AG04449 (cell line): ENCODE measurements around the gene RYR2.

Experiments used
- CTCF ChIA-PET: fragments of 350-600 bp; formaldehyde crosslinking; extraction: SDS; loops from one replicate; lab custom pipeline; 2021; ENCODE audit warnings: antibody characterized with exemption; lab: Yijun Ruan, JAX
- POLR2A ChIA-PET: fragments of 400-600, 350-600 bp; formaldehyde crosslinking; extraction: SDS; loops from one replicate; lab custom pipeline; 2020; ENCODE audit warnings: antibody characterized with exemption, inconsistent platforms; lab: Yijun Ruan, JAX
- DNase-seq: peaks from one replicate; pipeline ENCODE4 v3.0.0-alpha.2; 2010; ENCODE audit warnings: low read depth, low spot score
- H3K4me3 ChIP-seq: 2 replicates; pipeline ENCODE4 v1.5.1; 2011; ENCODE audit warnings: low read depth, mild to moderate bottlenecking, control low read depth, low read length
- CTCF ChIP-seq: IDR thresholded peaks from one replicate; pipeline ENCODE4 v1.5.1; 2011; ENCODE audit warnings: mild to moderate bottlenecking, moderate library complexity, low read length, control low read depth, inconsistent platforms; ENCODE audit not compliant: insufficient read depth; ENCODE audit errors: missing control alignments

Gene RYR2

GRCh38 chr1:237873487-237874211, 831.7 kb downstream of the RYR2 start:
- CTCF ChIA-PET, result no interaction called here
- POLR2A ChIA-PET, result no interaction called here
- no peak for TF ChIP-seq CTCF
- no peak overlapping the region for H3K4me3 ChIP-seq
- no peak for DNase-seq

- TF ChIP-seq CTCF, result no peak
- no peak for DNase-seq
- POLR2A ChIA-PET, result no interaction called here
- CTCF ChIA-PET, result no interaction called here
- no peak overlapping the region for H3K4me3 ChIP-seq
These were observed 833.3 kb downstream of the RYR2 start for GRCh38 chr1:237875291-237875690.

GRCh38 chr1:237877631-237878030, 835.6 kb downstream of the RYR2 start:
- DNase-seq, result no peak
- no peak for TF ChIP-seq CTCF
- ChIA-PET CTCF (no interaction called here), POLR2A (no interaction called here)
- no peak overlapping the region for H3K4me3 ChIP-seq

- no peak for TF ChIP-seq CTCF
- H3K4me3 ChIP-seq, result no peak overlapping the region
- ChIA-PET POLR2A (no interaction called here), CTCF (no interaction called here)
- DNase-seq, result no peak
These were observed 836.4 kb downstream of the RYR2 start for GRCh38 chr1:237878406-237878805.

- ChIA-PET CTCF (no interaction called here), POLR2A (no interaction called here)
- no peak overlapping the region for H3K4me3 ChIP-seq
- no peak for DNase-seq
- no peak for TF ChIP-seq CTCF
These were observed 837.2 kb downstream of the RYR2 start for GRCh38 chr1:237879195-237879594.
